GM18951 (cell line): ENCODE results near the gene GLO1.

Experiments used
- POLR2A ChIP-seq: IDR thresholded peaks from 4 replicates; pipeline ENCODE4 v1.6.1; 2011; ENCODE audit warnings: mild to moderate bottlenecking; ENCODE audit not compliant: insufficient read length, insufficient read depth; ENCODE audit errors: extremely low read depth
- in situ Hi-C: fragments of 300-500 bp; cut with MboI; formaldehyde crosslinking; loops from one replicate; pipeline ENCODE4 v1.12.0; 2022; ENCODE audit warnings: low sequenced_read_pairs, mixed read lengths, inconsistent platforms; ENCODE audit not compliant: unreplicated experiment

The GLO1 gene

GRCh38 chr6:38702558-38703397 lies at the start of gene GLO1:
Gene GLO1, minus strand, starts transcription at chr6:38703145. Its CDS starts 91 bp downstream, at chr6:38703054.
- in situ Hi-C loops = no loop called here
- TF ChIP-seq POLR2A = peak; percentile 85

GRCh38 chr6:38750968-38751615 lies 48.1 kb upstream of the GLO1 start:
- in situ Hi-C loops = no loop called here
- no peak for TF ChIP-seq POLR2A

- in situ Hi-C loops = no loop called here
- TF ChIP-seq POLR2A = no peak
Observed at GRCh38 chr6:38749473-38749872, 46.5 kb upstream of the GLO1 start.

- in situ Hi-C loops = no loop called here
- no peak for TF ChIP-seq POLR2A
Observed at GRCh38 chr6:38739532-38739931, 36.6 kb upstream of the GLO1 start.

- no peak for TF ChIP-seq POLR2A
- in situ Hi-C loops = no loop called here
Observed at GRCh38 chr6:38738261-38738660, 35.3 kb upstream of the GLO1 start.

GRCh38 chr6:38736951-38737350 lies 34.0 kb upstream of the GLO1 start:
- no peak for TF ChIP-seq POLR2A
- in situ Hi-C loops = no loop called here

GRCh38 chr6:38730140-38730862 lies 27.4 kb upstream of the GLO1 start:
- in situ Hi-C loops = no loop called here
- no peak for TF ChIP-seq POLR2A

- no peak for TF ChIP-seq POLR2A
- in situ Hi-C loops = no loop called here
Observed at GRCh38 chr6:38728203-38728602, 25.3 kb upstream of the GLO1 start.

- in situ Hi-C loops = no loop called here
- no peak for TF ChIP-seq POLR2A
Observed at GRCh38 chr6:38725414-38726183, 22.7 kb upstream of the GLO1 start.

GRCh38 chr6:38724343-38724742 lies 21.4 kb upstream of the GLO1 start:
- no peak for TF ChIP-seq POLR2A
- in situ Hi-C loops = no loop called here

GRCh38 chr6:38723783-38724182 lies 20.8 kb upstream of the GLO1 start:
- in situ Hi-C loops = no loop called here
- TF ChIP-seq POLR2A = no peak

- in situ Hi-C loops = no loop called here
- TF ChIP-seq POLR2A = no peak
Observed at GRCh38 chr6:38722727-38723334, 19.9 kb upstream of the GLO1 start.
